GM21529 (cell line): ENCODE data around the gene PIK3R6.

ENCODE experiments used
- ATAC-seq: cut with Tn5 transposase; IDR thresholded peaks from one replicate; pipeline ENCODE4 v1.9.1; 2021; ENCODE audit not compliant: unreplicated experiment

The PIK3R6 gene

DNA sequence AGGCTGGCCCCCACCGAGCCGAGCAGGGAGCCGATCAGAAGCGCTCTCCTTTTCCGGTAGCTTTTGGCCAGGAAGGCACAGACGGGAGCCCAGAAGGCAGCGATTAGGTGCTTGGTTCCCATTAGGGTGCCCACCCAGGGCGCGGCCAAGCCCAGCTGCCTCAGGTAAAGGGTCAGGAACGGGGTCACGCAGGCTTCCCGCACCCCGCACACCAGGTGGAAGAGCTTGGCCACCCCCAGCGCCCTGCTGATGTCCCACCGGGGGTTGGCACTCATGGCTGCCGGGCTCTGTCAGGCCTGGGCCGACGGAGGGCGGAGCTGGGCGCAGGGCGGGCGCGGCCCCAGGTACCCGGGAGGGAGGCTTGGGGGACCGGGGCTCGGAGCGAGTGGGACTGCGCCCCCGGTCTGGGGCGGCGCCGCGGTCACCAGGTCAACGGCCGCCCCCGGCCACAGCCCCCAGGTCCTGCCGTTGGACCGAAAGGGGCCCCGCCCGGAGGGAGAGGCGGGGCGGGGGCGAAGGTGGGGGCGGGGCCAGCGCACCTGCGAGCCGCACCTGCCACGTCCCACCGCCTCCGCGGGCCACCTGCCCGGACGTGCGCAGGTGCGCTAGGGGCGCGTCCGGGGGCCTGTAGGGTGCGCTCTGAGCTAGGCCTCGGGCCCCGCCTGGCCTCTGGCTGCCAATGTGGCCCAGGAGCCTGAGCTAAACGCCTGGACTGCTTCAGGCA, 68.5 kb downstream of the PIK3R6 start, which contains the start of gene MFSD6L:
Gene MFSD6L, minus strand, starts transcription at position 520 of the 724 bp plus-strand sequence. Its CDS starts 245 bp downstream, at position 275.
- no peak for ATAC-seq

GRCh38 chr17:8798176-8798845, 69.2 kb downstream of the PIK3R6 start:
- no peak for ATAC-seq

GRCh38 chr17:8797621-8798175, 69.8 kb downstream of the PIK3R6 start:
- ATAC-seq = no peak

- ATAC-seq = no peak
Observed at GRCh38 chr17:8794636-8795035, 72.8 kb downstream of the PIK3R6 start.

- ATAC-seq = no peak
Observed at GRCh38 chr17:8793649-8794048, 73.8 kb downstream of the PIK3R6 start.

DNA sequence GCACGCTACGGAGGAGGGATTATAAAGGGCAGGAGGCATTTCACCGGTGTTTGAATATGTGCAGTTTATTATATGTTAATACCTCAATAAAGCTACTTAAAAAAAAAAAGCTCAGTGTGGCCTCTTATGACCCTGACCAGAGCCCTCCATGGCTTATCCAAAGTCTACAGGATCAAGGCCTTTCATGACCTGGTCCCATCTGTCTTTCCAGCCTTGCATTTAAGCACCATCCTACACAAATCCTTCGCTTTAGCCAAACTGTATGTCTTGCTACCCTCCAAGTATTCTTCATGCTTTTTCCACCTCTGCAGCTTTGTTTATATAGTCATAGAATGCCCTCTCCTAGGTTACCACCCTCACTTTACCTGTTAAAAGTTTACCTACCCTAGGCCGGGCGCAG, 74.8 kb downstream of the PIK3R6 start:
- ATAC-seq = no peak

DNA sequence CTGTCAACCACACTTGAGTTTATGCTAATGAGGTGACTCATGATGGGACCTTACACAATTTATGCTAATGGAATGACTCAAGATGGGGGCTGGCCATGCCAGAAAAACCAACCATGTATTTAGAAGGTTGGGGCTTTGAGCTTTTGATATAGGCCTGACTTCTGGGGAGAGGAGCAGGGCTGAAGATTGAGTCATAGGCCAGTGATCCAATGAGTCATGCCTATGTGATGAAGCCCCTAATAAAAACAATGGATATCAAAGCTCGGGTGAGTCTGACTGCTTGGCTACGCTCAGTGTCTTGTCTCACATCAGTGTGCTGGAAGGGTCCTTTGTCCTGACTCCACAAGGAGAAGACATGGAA, 75.6 kb downstream of the PIK3R6 start:
- ATAC-seq = no peak

DNA sequence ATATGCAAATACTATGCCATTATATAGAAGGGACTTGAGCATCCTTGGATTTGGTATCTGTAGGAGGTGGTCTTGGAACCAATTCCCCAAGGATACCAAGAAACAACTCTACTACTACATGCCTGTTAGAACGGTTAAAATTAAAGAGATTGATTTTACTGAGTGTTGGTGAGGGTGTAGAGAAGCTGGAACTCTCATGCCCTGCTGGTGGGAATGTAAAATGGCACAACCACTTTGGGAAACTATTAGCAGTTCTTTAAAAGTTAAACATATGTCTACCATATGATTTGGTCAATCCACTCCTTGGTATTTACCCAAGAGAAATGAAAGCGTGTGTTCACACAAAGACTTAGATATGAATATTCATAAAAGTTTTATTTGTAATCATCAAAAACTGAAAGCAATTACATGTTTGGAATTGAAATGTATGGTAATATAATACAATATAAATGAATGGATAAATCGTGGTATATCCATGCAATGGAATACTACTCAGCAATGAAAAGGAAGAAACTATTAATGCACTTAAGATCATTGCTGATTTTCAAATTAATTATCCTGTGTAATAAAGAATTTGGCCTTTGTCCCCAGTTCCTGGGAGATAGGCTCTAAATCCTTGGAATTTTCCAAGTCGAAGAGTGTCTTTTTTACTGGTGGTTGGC, 76.1 kb downstream of the PIK3R6 start:
- no peak for ATAC-seq

DNA sequence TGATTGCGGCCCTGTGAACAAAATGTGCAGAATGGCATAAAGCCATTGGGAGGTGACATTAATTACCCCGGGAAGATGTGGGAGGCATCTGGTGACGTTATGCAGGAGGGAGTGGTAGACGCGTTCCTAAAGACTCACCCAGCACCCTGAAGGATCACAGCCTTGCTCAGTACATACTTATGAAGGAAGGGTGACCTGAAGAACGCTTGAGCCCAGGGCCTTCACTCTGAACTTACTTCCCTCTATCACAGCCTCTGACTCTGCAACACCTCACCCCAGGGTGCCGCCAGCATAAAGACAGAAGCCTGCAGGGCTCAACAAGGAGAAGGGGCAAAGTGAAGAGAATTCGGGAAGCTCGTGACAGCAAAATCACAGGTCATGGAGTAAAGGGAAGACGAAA, 77.7 kb downstream of the PIK3R6 start:
- no peak for ATAC-seq

DNA sequence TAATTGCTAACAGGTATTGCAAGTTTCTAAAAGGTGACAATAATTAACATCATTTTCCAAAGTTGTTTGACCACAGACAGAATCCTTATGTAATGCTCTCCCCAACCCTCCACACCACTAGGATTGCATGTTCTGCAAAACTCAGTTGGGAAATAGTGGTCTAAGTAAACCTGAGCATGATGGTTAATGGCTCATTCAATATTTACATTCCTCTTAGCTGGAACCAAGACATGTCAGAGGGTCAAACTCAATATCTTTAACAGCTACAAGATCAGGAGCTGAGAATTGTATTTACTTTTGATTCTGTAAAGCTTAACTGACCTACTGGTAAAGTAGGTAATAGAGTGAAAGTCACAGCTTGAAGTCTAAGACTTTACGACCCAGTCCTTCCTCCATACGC, 78.5 kb downstream of the PIK3R6 start:
- ATAC-seq = no peak

DNA sequence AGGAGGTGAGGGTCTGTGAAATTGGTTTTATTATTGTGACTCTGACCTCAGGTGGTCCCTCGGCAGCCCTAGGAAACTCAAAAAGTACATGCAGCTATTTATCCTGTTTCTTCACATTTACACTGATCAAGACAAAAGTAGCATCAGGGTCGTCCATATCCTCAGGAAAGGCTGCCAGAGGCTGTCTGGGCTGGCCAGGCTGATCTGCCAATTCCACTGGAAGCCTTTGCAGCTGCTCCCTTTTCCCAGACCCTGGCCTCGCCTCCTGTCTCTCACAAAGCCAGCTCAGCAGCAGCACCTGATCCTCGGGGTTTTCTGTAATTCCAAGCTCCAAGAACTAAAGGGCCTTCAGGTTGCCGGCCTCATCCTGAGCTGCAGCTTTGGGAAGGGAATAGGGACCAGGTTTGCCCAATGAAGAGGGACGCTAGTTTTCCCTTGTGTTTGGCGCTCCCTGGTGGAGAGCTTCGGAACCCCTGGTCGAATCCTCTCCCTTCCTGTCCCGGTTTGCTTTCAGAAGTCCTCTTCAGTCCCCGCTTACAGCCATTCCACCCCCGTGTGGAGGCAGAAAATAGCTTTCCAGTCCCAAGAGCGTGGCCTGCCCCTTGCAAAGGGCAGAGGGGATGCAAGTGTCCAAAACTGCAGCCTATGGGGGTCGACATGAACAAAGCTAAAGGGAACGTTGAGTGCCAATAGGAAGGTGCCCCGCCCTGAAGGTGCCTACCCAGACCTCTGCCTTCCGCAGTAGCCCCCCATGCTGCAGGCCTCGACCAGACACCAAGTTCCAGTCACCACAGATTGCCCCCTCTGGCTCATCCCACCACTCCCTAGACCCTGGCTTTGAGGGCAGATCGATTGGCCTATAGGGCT, 81.7 kb downstream of the PIK3R6 start:
- ATAC-seq = no peak

GRCh38 chr17:8782176-8782575, 85.3 kb downstream of the PIK3R6 start:
- ATAC-seq = no peak

DNA sequence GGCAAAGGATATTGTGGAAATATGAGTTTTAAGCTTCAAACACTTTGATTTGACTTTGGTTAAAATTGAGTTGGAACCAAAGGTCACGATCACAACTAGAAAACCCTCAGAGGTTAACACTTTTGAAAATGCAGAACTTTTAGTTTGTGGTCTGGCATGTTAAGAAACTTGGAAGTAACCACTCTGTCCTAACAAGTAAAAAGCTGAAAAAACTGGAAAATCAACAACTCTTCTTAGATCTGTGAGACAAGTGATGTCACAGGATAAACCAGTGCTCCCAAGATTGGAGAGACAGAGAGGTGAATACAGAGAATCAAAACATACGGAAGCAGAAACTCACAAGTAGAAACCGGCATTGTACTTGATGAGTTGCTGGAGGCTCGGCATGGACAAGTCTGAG, 85.7 kb downstream of the PIK3R6 start:
- no peak for ATAC-seq

- no peak for ATAC-seq
Observed at GRCh38 chr17:8776881-8777280, 90.6 kb downstream of the PIK3R6 start.

DNA sequence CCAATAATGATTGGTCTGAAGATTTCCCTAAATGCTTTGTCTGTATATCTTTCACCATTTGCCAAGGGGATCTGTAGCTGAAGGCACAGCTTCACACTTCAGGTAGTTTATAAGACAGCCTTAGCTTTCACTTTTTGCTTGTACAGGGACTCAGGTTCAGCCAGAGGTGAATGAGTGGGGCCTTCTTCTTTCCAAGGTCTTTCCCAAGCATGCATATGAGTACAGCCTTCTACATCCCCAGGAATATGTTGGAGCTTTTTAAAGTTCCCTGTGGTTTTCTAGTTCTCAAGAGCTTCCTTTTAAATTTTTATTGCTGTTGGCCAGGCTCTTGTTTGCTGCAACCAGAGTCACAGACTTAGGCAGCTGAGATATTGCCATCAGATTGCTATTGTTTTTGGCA, 91.2 kb downstream of the PIK3R6 start:
- no peak for ATAC-seq

DNA sequence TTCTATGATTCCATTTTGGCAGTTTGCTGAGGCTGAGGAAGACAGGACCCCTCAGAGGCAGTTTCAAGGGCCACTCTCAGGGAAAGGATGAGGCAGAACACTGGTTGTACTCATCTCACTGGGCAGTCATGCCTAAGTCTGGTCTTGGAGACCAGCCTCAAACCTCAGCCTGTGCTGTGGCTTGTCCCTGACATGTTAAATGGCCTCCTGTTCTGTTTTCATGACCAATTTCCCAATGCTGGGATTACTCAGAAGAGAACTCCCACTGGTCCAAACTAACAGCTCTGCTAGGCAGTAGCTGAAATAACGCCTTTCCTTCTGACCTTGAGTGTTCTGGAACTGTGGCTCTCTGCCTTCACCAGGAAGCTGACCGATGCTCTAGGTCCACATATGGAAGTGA, 100.7 kb downstream of the PIK3R6 start:
- ATAC-seq = no peak

- ATAC-seq = no peak
Observed at GRCh38 chr17:8762012-8762411, 105.5 kb downstream of the PIK3R6 start.

DNA sequence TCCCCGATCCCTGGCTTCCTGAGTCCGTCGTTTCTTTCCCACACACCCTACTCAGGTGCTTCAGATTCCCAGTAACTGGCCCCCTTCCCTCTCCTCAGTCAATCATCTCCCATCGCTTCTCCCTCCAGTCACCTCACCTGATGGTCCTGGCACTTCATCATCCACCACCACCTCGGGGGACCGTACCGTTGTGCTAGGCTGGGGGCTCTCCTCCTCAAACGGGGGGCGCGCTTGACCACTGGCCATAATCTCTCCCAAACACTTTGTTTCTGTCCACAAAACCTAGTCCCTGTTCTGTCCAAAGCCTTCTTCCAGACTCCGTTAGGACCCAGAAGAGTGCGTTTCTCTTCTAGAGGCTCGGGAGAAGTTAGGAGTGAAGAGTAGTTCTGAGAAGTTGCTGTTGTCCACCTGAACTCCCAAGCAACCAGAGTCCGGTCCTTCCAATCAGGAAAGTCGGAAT, 109.3 kb downstream of the PIK3R6 start, which contains the start of gene SPDYE4:
Gene SPDYE4, minus strand, starts transcription at position 410 of the 460 bp plus-strand sequence. Its CDS starts 164 bp downstream, at position 246.
- ATAC-seq = no peak

DNA sequence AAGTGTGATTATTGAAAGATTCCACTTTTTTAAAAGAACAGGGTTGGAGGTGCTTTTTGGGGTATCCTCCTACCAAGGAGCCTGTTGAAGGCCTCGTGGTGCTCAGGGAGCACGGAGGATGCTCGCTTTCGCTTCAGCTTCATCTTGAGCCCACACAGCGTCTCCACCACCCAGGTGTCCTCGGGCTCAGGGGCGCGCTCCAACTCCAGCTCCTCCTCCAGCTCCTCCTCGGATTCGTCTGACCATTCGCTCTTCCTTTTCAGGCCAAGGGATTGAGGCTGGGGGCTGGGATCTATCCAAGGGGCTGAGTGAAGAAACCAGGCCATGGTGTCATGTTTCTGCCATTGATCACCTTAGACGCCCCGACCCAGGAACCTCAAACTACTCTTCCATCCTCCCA, 110.3 kb downstream of the PIK3R6 start:
- no peak for ATAC-seq

GRCh38 chr17:8755590-8756255, 111.8 kb downstream of the PIK3R6 start:
- ATAC-seq = no peak
